ENCODE measurements around the gene UMPS.

- TF ChIP-seq CTCF (conservative IDR thresholded peaks at IDR 0.05) (no peak), EZH2 (IDR thresholded peaks at IDR 0.05; ENCODE audit: low read depth) (no peak)
Observed at GRCh38 chr3:124697302-124697701, 33.0 kb upstream of the UMPS start.

All from PC-9 (cell line).